ENCODE data around the gene HNRNPK. TPM values are rescaled to one million over a fixed set of nuclear protein-coding genes. Genes with fewer than 3 reads are reported as not detected.
A peak's percentile ranks its signal among the peaks of the same experiment; 100 is the strongest.

The HNRNPK gene
- total RNA-seq, 2 donors from 2014 or later, result 451 to 491 TPM

DNA sequence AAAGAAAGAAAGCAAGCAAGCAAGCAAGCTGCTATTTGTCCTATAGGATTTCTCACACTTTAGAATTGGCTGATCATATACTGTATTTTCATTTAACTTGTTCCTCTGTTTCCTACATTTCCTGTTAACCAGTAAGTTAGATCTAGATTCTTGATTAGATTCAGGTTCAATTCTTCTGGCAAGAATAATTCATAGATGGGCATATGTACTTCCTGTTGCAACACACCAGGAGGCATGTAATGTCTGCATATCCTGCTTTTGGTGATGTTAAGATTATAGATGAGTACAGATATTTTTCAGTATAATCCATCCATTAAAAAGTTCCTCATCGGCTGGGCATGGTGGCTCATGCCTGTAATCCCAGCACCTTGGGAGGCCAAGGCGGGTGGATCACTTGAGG lies 48.0 kb downstream of the HNRNPK start:
- intact Hi-C loops (cut with DNase I), result loop anchor here (10.0 kb wide), 1 partner anchor 233 kb away; no protein-coding TSS in a partner anchor

DNA sequence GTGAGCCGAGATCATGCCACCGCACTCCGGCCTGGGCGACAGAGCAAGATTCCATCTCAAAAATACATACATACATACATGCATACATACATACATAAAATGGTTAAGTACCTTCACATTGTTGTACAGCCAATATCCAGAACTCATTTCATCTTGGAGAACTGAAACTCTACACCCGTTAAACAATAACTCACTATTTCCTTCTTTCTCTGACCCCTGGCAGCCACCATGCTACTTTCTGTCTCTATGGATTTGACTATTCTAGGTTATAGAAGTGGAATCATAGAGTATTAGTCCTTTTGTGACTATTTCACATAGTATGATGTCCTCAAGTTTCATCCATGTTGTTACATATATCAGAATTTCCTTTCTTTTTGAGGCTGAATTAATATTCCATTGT lies 49.1 kb downstream of the HNRNPK start:
- Histone ChIP-seq H3K9me3 (no peaks in the 10 kb centered on the region), H3K4me1 (no peaks in the 10 kb centered on the region), H3K27ac (no peak overlapping the region), H3K36me3 (no peaks in the 10 kb centered on the region), H3K9ac (ENCODE audit: low read depth in 2 of 2, low read length in 2 of 2) (no peak overlapping the region), H3K27me3 (no peaks in the 10 kb centered on the region), H3K4me3 (no peak overlapping the region)
- TF ChIP-seq, protein P1, sequence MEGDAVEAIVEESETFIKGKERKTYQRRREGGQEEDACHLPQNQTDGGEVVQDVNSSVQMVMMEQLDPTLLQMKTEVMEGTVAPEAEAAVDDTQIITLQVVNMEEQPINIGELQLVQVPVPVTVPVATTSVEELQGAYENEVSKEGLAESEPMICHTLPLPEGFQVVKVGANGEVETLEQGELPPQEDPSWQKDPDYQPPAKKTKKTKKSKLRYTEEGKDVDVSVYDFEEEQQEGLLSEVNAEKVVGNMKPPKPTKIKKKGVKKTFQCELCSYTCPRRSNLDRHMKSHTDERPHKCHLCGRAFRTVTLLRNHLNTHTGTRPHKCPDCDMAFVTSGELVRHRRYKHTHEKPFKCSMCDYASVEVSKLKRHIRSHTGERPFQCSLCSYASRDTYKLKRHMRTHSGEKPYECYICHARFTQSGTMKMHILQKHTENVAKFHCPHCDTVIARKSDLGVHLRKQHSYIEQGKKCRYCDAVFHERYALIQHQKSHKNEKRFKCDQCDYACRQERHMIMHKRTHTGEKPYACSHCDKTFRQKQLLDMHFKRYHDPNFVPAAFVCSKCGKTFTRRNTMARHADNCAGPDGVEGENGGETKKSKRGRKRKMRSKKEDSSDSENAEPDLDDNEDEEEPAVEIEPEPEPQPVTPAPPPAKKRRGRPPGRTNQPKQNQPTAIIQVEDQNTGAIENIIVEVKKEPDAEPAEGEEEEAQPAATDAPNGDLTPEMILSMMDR (IDR thresholded peaks at IDR 0.05), result no peak
- intact Hi-C loops (cut with DNase I), result loop anchor here (10.0 kb wide), 1 partner anchor 234 kb away; no protein-coding TSS in a partner anchor
- no peak for DNase-seq

More for the DNA sequence above, 48.0 kb downstream of the HNRNPK start:
- Histone ChIP-seq H3K9me3 (no peaks in the 10 kb centered on the region), H3K36me3 (no peaks in the 10 kb centered on the region), H3K27me3 (no peaks in the 10 kb centered on the region), H3K9ac (ENCODE audit: low read depth in 2 of 2, low read length in 2 of 2) (no peak overlapping the region), H3K27ac (no peak overlapping the region), H3K4me3 (no peak overlapping the region), H3K4me1 (no peaks in the 10 kb centered on the region)
- no peak for DNase-seq
- TF ChIP-seq, protein P1 (IDR thresholded peaks at IDR 0.05), result no peak

DNA sequence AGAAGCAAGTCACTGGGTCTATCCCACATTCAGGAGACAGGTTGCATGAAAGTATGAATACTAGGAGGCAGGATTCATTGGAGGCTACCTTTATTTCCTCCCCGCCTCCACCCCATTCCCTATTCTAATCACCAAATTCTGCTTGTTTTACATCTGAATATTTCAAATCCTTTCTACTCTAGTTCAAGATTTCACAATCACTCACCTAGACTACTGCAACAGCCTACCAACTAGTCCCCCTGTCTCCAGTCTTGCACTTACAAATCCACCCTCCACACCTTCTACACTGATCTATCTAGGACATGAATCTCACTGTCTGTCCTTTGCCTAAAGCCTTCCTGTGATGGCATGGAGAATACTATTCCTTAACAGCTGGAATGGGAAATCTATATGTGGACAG lies 52.4 kb downstream of the HNRNPK start:
- no peak overlapping the region for H3K9ac ChIP-seq (ENCODE audit: low read depth in 2 of 2, low read length in 2 of 2)

DNA sequence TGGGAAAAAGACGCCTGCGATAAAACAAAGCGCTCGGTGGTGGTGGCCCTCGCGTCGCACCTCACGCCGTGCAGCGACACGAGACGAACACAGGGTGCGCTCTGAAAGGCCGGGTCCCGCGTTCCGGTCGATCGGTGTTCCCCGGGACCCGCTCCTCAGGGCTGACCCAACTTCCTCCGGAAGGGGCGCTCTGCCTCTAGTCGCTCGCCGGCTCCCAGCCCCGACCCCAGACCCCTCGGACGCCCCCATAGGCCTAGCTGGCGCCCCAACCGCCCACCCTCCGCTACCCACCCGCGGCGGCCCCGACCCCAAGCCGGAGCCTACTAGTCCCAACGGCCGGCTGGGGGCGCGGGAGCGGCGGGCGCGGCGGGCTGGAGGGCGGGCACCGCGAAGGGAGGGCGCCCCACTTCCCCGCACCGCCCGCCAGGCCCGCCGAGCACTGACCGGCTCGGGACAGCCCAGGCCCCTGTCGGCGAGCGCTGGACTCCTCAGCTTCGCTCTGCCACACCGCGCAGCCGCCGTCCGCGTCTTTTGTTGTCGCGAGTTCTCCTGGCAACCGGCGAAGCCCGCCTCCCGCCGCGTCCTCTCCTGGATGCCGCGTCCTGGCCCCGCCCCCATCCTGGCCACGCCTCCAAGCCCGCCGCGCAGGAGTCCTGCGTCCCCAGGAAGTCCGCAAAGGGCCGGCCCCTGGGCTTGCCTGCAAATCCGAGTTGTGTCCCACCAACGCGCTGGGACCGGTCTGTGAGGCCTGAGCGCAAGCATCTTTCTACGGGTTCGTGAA lies 58.9 kb downstream of the HNRNPK start, which contains the start of gene KIF27:
TSS of gene KIF27 (minus strand) at position 506 of the 781 bp plus-strand sequence. CDS start 5,841 bp downstream, outside the sequence.
- TF ChIP-seq, protein P1 (IDR thresholded peaks at IDR 0.05), result peak; percentile 22
- Histone ChIP-seq H3K27me3 (no peaks in the 10 kb centered on the region), H3K9ac (ENCODE audit: low read depth in 2 of 2, low read length in 2 of 2) (peak within 1 kb of the TSS; percentile 59 to 68), H3K9me3 (no peaks in the 10 kb centered on the region), H3K4me1 (no peaks in the 10 kb centered on the region), H3K36me3 (no peaks in the 10 kb centered on the region), H3K27ac (peak within 1 kb of the TSS; percentile 90), H3K4me3 (peak within 1 kb of the TSS; percentile 91)
- DNase-seq, result peak; percentile 100
- intact Hi-C loops (cut with DNase I), result no loop called here

More for the DNA sequence above, 52.4 kb downstream of the HNRNPK start:
- TF ChIP-seq, protein P1 (IDR thresholded peaks at IDR 0.05), result no peak
- DNase-seq, result no peak
- Histone ChIP-seq H3K36me3 (no peaks in the 10 kb centered on the region), H3K9me3 (no peaks in the 10 kb centered on the region), H3K27me3 (no peaks in the 10 kb centered on the region), H3K4me3 (no peak overlapping the region), H3K27ac (no peak overlapping the region), H3K4me1 (no peaks in the 10 kb centered on the region)
- intact Hi-C loops (cut with DNase I), result no loop called here

DNA sequence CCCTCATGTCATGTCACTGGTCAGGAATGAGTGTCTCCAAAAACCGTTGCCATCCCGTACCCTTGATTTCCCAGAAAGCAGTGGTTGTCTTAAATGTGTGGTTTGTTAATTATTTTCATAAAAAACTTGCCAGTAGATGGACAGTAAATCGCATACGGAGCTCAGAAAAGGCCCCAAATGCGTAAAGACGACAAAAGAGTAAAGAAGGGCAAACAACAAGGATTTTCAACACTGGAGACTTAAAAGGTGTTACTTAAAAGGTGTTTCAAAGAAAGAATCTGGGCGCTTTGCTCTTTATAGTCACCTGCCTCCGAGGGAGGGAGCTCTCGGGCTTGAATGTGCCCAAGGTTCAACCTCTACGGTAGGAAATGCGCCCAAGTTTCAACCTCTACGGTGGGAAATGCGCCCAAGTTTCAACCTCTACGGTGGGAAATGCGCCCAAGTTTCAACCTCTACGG lies 59.5 kb downstream of the HNRNPK start:
- Histone ChIP-seq H3K9me3 (no peaks in the 10 kb centered on the region), H3K4me3 (peak overlapping the region; percentile 91), H3K27me3 (no peaks in the 10 kb centered on the region), H3K27ac (peak overlapping the region; percentile 90), H3K4me1 (no peaks in the 10 kb centered on the region), H3K36me3 (no peaks in the 10 kb centered on the region), H3K9ac (ENCODE audit: low read depth in 2 of 2, low read length in 2 of 2) (peak overlapping the region; percentile 41 to 68)
- intact Hi-C loops (cut with DNase I), result no loop called here
- peak; percentile 80 for DNase-seq
- TF ChIP-seq, protein P1 (IDR thresholded peaks at IDR 0.05), result no peak

All from colonic mucosa (tissue), 4 donors.